NCI-H1048 (cell line): ENCODE results near the gene RBM19.

Experiments
- DNase-seq: peaks from one replicate; lab custom pipeline; 2025; lab: John Stamatoyannopoulos, UW

RBM19 gene

GRCh38 chr12:113803759-113804140 is 162.4 kb downstream of the RBM19 start:
- no peak for DNase-seq

GRCh38 chr12:113802966-113803758 is 163.0 kb downstream of the RBM19 start:
- DNase-seq, result no peak

- no peak for DNase-seq
Measured at GRCh38 chr12:113802000-113802749, 163.9 kb downstream of the RBM19 start.

- DNase-seq, result no peak
Measured at GRCh38 chr12:113800201-113800600, 165.9 kb downstream of the RBM19 start.

- no peak for DNase-seq
Measured at GRCh38 chr12:113798552-113798951, 167.6 kb downstream of the RBM19 start.

- DNase-seq, result no peak
Measured at GRCh38 chr12:113797535-113797868, 168.6 kb downstream of the RBM19 start.

- no peak for DNase-seq
Measured at GRCh38 chr12:113796852-113797534, 169.1 kb downstream of the RBM19 start.

- no peak for DNase-seq
Measured at GRCh38 chr12:113796066-113796827, 169.9 kb downstream of the RBM19 start.

- no peak for DNase-seq
Measured at GRCh38 chr12:113795445-113795844, 170.7 kb downstream of the RBM19 start.

- DNase-seq, result no peak
Measured at GRCh38 chr12:113794774-113795173, 171.4 kb downstream of the RBM19 start.

GRCh38 chr12:113793250-113793649 is 172.9 kb downstream of the RBM19 start:
- DNase-seq, result no peak

- no peak for DNase-seq
Measured at GRCh38 chr12:113792450-113792849, 173.7 kb downstream of the RBM19 start.

- DNase-seq, result no peak
Measured at GRCh38 chr12:113788020-113788856, 177.9 kb downstream of the RBM19 start.

GRCh38 chr12:113786107-113786506 is 180.0 kb downstream of the RBM19 start:
- DNase-seq, result no peak

- DNase-seq, result no peak
Measured at GRCh38 chr12:113783811-113784210, 182.3 kb downstream of the RBM19 start.

- DNase-seq, result no peak
Measured at GRCh38 chr12:113782873-113783272, 183.3 kb downstream of the RBM19 start.

- no peak for DNase-seq
Measured at GRCh38 chr12:113781415-113782198, 184.5 kb downstream of the RBM19 start.

GRCh38 chr12:113779774-113780173 is 186.4 kb downstream of the RBM19 start:
- no peak for DNase-seq

- no peak for DNase-seq
Measured at GRCh38 chr12:113778432-113779132, 187.5 kb downstream of the RBM19 start.

- no peak for DNase-seq
Measured at GRCh38 chr12:113777751-113778150, 188.4 kb downstream of the RBM19 start.
